NCI-H2171 (cell line): Measurements from ENCODE around the gene SP8.
A peak's percentile ranks its signal among the peaks of the same experiment; 100 is the strongest.
"Not testable (repeated sequence)": the region's sequence is repeated elsewhere in the genome, so short reads cannot be mapped to it uniquely, and the experiment has no call there.

ENCODE experiments used
- DNase-seq: peaks from one replicate; lab custom pipeline; 2025; lab: John Stamatoyannopoulos, UW

The SP8 gene

DNA sequence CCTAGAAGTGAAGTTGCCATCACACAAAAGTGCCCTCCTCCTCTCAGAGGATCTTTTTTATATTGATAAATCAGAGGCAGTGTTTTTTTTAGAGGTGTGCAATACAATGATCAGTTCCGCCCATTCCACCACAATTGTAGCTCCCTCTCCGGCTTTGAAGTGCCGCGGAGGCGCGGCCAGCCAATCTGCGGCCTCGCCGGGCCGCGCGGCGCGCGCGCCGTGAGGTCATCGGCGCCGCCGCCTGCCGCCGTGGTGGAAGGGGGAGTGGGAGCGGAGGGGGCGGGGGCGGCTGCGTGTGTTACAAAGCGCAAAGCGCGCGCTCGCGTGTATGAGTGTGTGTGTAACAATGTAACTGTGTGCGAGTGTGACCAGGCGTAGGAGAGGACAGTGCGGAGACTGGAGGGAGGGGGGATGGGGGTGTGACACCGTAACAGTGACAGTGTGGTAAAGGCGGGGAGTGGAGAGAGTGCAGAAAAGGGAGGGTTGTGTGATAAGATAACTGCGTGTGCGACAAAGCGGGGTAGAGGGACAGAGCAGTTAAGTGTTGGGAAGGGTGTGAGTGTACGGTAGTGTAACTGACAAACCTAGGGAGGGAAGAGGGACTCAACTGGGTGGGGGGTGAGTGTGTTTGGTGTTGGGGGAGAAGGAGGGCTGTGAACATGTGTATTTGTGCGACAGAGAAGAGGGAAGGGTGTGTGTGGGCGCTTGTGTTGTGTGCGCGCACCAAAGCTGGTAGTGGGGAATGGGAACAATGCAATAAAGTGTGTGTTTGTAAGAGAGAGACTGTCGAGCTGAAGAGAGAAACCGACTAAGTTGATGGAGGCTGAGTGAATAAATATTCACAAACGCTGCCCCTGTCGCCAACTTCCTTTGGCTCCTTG lies at the start of gene SP8:
Gene SP8 (minus strand): TSS at position 108 of the 881 bp plus-strand sequence. CDS start 88 bp downstream, at position 20.
- peak; percentile 21 for DNase-seq

DNA sequence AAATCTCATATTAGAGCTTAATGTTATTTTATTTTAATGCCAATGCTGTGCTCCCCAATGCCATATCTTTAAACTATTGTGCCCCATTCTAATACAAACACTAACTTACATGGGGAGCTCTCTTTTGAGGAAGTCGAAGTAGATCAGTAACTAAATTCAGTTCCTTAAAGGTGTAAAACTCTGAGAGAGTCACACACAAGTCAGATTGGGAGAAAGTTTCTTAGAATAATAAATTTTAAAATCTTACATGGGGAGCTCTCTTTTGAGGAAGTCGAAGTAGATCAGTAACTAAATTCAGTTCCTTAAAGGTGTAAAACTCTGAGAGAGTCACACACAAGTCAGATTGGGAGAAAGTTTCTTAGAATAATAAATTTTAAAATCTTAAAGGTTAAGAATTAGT lies 49.7 kb upstream of the SP8 start:
- not testable (repeated sequence) for DNase-seq

DNA sequence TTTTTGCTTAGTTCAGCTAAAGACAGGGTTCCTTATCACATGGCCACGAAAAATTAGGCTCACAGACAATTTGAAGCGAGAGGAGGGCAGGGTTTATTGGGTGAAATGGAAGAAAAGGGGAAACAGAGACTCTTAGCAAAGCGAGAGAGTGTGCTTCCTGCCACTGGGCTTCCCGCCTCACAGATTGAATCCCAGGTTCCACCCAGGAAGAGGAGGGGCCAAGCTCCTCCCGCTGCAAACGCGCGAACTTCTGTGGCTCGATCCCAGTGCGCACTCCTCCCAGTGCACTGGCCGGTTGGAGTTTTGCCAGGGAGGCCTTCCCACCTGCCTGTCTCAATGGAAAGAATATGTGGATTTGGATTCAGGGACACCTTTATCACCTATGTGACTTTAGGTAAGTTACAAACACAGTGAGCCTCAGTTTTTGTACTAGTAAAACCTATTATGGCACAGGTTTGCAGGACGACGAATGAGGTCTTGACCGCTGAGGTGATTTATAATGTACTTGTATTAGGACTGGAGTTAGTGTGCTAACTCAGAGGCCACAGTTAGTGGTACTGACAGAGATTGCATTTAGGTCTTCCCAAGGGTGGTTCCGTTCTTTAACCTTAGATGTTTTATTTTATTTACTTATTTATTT lies 48.5 kb upstream of the SP8 start:
- no peak for DNase-seq

DNA sequence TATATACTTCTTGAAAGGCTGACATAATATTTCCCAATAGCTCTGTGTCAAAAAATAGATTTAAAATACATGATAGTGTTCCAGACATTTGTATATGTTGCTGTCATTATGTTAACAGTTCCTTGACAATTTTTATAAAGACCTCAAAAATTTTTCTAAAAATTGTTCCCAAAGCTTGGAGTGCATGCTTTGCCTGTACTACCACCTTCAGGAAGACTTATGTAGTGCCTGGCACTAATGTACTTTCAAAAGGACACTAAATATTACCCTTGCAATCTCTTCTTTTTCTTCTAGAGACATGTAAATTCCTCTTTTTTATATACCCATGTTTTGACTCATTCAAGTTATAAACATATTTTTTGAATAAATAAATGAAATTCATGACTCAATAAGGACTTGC lies 48.0 kb upstream of the SP8 start:
- DNase-seq, result no peak

DNA sequence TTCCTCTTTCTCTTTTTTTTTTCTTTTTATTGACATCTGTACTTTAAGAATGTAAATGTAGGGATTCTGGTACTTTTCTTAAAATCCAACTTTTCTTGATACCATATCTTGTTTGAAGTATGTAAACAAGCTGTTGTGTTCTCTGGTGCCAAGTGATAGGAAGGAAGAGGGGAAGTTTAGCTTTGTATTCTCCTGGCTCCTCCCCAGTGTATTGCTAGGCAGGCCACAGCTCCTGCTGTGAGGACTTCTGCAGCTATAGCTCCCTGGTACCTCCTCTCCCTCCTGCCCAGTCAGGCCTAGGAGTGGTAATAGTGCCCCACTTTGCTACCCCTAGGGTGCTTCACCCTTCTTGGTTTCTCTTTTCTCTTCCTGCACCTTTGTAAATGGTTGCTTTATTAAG lies 45.3 kb upstream of the SP8 start:
- no peak for DNase-seq

DNA sequence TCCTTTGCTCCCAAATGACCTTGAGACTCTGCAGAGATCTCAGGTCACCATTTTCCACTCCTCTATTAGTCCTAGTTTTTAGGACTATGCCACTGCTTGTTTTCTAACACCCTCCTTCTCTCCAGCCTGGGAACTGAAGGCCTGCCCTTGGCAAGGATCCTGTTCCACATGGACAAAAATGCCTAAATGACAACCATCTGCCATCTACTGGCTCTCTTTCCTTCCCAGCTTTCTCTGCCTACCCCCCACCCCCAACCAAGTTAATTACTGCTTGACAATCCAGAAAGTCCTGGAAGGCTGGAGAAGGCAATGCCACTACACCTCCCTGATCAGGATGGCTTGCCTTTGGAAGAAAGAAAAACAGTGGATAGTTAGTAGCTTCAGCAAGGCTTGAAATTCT lies 44.8 kb upstream of the SP8 start:
- DNase-seq, result no peak

DNA sequence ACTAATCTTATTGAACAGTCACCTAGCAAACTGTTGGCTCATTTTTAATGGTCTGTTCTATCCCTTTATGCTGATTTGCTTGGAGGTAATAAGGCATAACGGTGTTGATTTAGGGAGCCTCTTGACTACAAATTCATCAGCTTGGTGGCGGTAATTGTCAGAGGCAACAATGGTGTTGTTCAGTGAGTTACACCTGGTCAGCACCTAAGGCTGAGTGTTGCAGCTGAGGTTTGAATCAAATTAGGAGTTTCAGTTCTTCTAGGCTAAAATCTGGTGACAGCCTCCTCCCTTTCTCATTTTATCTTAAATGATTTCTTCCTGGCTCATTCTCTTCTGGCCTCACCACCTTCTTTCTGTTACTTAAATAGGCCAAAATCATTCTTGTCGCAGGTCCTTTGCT lies 42.3 kb upstream of the SP8 start:
- DNase-seq, result no peak

DNA sequence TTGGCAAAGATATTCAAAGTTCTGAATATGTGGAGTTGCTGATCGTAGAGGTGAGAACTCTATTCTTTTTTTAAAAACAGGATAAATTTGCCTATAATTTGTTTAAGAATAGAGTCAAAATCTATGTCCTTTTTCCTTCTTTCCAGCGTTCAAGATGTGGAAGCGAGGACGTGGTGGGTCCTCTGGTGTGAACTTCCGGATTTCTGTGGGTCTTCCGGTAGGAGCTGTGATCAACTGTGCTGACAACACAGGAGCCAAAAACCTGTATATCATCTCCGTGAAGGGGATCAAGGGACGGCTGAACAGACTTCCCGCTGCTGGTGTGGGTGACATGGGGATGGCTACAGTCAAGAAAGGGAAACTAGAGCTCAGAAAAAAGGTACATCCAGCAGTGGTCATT lies 40.5 kb upstream of the SP8 start:
- no peak for DNase-seq

DNA sequence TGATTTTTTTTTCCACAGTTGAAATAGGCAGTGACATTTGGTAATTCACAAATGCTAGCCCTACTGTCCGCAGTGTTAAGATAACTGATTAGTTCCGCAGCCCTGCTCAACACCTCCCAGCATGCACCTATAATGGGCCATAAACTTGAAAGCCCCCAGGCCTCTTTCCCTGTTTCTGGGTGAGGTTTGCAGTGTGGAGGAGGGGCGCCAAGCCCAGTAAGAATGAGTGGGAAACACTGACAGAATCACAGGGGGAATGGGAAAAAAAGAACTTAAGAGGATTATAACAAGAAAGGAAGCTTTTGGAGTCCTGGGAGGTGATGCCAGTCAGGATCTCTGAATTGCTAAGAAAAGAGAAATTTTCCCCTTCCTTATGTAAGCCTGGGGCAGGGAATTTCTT lies 39.6 kb upstream of the SP8 start:
- DNase-seq, result no peak

DNA sequence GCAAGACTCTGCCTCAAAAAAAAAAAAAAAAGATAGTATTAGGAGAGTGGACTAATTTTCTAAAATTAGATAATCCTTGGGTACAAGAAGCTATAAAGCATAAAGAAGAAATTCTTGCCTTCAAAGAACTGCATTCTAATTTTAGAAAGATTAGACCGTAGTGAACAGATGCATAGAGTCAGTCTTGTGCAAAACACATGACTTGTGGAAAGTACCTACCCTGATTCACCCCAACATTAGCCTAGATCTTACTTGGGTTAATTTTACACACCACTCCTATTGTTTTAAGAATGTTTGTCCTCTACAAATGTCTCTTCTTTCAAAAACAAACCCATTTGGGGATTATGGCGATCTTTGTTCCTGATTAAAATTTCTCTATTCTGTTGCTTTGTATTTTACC lies 38.9 kb upstream of the SP8 start:
- DNase-seq, result no peak

DNA sequence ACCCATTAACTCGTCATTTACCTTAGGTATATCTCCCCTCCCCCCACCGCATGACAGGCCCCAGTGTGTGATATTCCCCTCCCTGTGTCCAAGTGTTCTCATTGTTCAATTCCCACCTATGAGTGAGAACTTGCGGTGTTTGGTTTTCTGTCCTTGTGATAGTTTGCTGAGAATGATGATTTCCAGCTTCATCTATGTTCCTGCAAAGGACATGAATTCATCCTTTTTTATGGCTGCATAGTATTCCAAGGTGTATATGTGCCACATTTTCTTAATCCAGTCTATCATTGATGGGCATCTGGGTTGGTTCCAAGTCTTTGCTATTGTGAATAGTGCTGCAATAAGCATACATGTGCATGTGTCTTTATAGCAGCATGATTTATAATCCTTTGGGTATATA lies 34.7 kb upstream of the SP8 start:
- not testable (repeated sequence) for DNase-seq

DNA sequence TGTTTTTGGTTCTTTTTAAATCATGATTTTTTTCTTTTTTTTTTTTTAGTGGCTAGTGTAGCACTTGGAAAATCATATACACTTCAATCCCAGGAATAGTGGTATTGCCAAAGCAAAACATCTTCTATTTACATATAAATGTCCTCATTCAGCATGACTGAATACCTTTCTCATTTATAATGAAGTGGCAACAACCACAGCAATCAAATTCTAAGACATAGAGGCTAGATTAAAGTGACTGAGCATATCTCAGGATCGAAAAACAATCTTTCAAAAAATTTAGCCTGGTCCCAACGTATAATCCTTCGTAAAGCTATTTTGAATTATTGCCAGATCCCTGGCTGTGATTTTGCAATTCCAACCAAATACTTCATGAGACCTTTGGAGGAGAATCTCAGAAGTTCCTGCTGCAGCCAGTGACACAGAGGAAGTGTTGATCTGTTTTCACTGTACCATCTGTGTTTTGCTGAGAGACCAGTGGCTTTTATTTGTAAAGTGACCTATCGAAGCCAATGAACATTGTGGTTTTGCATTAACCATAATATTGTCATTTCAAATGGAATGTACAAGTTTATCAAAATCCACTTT lies 29.8 kb upstream of the SP8 start:
- DNase-seq, result no peak

DNA sequence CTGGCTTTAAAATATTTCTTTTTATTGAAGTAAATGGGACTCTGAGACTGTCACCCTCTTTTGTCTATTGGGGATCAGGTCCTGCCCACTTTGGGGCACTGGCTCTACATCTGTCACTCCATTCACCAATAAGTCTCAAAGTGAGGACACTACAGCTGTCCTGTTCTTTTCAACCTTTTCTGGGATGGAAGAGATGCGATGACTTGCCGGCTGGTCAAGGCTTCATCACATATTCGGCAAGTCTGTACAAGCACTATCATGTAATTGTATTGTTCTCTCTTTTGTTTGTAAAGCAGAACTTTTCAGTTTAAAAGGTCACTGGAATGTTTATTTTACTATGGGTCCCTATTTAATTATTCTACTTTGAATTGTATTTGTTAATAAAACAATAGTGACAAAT lies 17.7 kb upstream of the SP8 start:
- DNase-seq, result no peak

DNA sequence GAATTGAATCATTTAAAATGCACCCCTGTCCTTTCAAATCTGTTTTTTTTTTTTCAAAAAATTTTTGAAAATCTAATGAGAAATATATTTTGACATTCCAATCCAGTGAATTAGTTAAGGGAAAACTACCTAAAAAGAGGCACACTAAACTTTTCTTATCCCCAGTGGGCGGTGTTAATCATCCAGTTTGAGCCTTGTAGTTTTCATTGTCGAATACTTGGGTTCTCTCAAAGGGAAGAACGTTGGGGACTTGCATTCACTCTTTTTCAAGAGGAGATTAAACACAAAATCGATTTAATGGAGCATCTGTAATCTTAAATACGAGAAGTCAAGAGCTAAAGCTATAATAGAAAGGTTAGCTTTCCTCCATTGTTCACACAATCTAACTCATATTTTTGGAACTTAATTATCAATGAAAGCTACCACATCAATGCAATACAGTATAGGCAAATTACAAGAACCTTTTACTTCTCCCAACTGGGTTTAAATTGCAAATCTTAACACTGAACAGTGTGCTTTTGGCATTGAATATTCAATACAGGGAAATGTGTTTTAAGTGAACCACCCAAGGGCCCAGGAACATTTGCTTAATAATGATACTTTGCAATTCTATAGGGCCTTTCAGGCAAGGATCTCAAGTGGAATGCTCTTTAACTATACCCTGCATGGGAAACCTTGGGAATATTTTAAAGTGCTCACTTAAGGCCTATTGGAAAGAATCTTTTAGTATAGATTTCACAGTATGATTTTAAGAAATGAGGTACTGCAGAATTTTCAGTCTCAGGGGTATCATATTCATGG lies 13.1 kb upstream of the SP8 start:
- DNase-seq, result no peak

DNA sequence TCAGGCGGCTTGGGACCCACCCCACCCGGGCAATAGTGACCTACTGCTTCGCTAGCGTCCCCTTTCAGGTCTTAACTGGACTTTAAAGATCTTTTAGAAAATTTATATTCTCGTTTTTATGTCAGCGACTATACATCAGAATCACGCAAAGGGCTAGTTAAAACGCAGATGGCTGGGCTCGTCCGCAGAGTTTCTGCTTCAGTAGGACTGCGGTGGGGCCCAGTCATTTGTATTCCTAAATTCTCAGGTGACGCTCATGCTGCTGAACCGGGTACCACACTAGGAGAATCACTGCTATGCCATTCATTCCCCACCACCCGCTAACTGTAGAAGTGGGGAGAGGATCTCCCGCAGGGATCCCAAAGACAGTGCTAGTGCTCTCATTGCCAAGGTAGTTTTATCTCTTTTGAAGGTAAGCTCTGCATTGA lies 12.0 kb upstream of the SP8 start:
- no peak for DNase-seq

DNA sequence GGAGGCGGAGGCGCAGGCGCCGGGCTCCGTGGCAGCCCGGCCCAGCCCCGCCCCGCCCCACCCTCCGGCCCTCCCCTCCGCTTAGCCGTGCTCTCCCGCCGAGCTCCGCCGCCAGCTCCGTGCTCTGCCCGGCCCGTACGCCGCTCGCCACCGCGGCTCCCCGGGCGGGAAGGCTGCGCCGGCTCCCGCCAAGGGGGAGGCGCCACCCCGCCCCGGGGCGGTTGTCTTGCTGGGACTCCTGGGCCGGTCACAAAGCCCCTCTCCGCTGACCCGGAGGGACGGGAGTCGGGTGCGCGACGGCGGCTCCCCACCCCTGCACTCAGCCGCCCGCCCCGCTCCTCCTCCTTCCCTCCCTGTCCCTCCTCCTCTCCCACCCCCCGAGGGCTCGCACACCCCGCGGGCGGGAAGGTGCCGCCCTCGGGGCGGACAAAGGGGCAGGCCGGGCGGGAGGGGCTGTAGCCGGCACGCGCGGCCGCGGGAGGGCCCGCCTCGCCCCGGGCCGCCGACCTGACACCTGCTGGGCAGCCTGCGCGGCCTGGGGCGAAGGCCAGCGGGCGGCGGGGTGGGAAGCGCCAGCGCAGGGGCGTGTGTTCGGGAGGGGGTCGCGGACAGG lies 11.5 kb upstream of the SP8 start:
- peak; percentile 17 for DNase-seq

DNA sequence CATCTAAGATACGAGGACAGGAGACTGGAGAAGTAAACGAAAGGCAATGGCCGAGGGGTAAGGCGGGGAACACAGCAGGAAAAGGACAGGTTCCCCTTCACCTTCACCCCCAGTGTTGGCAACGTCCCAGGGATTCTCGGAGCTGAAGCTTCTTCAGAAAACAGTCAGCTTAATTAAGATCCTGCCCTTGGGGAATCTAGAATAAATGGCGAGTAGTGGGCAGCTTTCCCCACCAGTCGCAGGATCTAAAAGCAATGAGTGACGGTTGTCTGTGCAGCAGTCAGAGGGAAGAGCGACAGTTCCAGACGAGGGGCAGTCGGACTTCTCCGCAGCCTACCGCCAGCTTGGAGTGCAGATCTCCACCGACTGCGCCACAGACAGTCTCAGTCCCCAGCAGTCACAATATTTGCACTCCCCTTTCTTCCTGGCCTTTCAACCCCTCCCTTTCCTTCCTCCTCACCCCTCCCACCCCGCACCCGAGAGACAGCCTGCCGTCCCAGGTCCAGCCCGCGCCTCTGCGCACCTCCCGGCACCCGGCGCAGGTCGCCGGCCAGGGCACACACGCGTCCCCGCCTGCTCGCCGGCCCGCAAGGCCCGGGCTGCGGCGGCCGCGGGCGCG lies 10.9 kb upstream of the SP8 start:
- DNase-seq, result no peak

DNA sequence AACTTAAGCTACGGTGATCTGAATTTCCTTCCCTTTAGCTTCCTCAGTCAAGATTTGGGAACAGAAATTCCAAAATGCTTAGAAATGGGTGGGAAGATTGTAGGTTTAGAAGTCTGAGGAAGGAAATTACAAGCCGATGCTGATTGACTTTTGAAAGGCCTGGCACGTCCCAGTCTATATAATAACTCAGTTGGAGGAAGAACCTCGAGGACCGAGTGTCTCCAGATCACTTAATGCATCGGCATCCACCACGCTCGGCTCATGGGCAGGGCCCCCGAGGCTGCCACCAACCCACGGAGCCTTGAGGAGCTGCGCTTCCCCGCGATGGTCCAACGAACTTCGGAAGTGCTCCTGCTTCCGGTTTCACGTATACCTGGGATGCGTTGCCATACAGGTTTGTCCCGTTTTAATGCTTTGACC lies 10.4 kb upstream of the SP8 start:
- DNase-seq, result no peak

DNA sequence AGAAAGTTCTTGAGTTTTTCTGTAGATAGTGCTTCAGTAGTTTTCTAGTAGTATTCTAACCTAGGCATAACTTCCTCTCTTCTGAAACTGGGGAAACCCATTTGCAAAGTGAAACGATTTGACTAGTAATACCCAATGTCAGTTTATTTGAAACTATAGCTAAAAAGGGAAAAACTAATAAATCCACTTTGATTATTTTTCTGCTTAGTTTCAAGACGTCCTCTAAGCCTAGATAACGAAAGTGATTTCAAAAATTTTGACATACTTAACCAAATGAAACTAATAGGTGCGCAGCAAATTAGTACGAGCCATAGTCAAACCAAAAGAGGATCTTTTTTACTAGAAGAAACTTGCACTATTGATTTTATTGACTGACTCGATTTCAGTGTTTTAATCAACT lies 9.8 kb upstream of the SP8 start:
- no peak for DNase-seq

DNA sequence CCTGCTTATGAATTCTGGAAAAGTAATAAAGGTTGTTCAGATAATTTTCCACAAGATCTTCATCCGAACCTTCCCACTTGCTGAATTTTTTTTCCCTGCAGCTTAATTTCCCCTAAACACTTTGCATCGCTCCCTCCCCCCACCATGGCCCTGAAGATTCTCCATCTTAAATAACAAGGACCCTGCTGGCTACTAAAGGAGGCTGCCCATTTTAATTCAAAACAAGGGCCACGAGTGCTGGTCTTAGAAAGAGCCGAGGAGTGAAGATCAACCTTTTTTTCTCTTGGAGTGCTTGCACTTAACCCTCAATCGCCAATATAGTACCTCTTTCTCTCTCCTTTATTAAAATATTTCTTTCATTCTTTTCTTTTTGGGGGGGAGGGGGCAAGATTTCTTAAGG lies 9.2 kb upstream of the SP8 start:
- no peak for DNase-seq

DNA sequence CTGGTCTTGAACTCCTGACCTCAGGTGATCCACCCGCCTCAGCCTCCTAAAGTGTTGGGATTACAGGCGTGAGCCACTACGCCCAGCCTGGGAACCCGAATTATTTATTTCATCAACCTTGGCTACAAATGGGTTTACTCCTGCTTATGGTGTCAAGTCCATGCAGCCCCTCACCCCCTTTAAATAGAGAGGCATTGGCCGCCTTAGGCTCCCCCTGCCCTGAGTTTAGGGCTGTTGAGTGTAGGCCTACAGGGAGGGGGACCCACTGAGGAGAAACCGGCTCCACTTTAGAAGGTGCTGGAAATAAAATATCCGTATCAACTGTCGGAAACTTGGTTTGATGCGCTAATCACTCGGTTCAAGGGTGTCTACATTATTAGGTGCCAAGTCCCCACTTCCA lies 8.7 kb upstream of the SP8 start:
- DNase-seq, result no peak

DNA sequence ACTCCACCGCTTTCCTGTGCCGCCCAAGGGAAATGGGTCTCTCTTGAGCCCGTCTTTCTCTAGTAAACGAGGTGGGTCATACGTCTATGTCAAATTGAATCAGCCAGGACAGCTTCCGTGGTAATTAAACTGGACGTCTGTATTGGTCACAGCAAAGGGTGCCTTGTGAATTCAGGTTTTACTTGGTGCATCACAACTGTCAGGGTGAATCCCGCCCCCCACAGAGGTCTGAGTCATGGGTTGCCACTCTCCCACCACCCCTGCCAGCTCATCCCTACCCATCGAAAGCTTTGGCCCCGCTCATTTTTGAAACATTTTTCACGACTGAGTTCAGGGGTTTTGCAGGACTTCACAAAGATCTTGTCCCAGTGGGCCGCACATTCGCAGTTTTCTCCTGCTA lies 8.0 kb upstream of the SP8 start:
- no peak for DNase-seq
